ENCODE data around the gene E2F2.

GRCh38 chr1:23554481-23555269 is 23.6 kb upstream of the E2F2 start:
- TF ChIP-seq POLR2A (IDR thresholded peaks at IDR 0.05) (peak in 2 of 3 donors; percentile 38 to 40), CTCF (IDR thresholded peaks at IDR 0.05 in 8 of 11, conservative IDR thresholded peaks at IDR 0.05 in 3 of 11) (peak in 5 of 11 experiments; percentile 7 to 43 (median 37)), POLR2AphosphoS5 (IDR thresholded peaks at IDR 0.05) (peak; percentile 75 to 90 (median 88))

All from spleen (tissue), 7 donors.